Cardiac fibroblast (primary cell): ENCODE measurements around the gene MSI2.

Experiments
- DNase-seq, 2 donors: peaks; one replicate each; pipeline versions ENCODE4 v3.0.0 to v3.0.0-alpha.2; 2010; ENCODE audit warnings: low read depth in 2 of 2
- H3K4me3 ChIP-seq, 2 donors: replicated peaks in 1 of 2; 1 replicate in 1 of 2; 2 replicates in 1 of 2; pipeline ENCODE4 v1.5.1; 2011; ENCODE audit warnings: low read depth in 2 of 2, low read length in 2 of 2, mild to moderate bottlenecking in 2 of 2, moderate library complexity in 1 of 2
- TF ChIP-seq, protein P1 (sequence below): IDR thresholded peaks from one replicate; pipeline ENCODE4 v1.5.1; 2011; ENCODE audit warnings: low read depth, mild to moderate bottlenecking, low read length, inconsistent platforms

MSI2 gene

DNA sequence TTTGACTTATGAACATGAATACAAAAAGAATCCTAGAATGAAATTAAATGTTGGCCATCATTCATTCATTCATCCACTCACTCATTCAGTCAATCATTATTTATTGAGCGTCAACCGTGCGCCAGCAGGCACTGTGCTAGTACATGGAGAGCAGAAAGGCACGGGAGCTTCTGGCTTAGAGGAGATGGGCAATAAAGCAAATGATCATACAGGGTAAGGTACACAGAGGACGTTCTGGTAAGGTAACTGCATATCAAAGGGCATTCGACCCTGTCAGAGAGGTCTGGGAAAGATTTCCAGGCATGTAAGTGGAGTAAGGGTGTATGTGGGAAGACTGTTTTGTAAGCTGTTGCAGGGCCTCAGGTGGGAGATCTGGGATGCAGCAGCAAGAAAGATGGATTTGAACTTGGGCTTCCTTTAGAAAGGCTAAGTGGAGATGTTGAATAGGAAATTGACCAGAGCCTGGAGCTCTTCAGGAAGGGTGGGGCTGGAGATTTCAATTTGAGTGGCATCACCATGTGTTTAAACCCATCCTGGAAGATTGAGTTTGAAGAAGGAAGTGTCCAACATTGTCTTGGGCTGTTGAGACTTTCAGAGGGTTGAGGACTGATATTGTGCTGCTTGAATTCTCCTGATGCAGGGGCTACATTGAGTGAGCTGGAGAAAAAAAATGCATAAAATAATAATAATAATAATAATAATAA, 2.8 kb upstream of the MSI2 start:
- H3K4me3 ChIP-seq: no peak overlapping the region
- DNase-seq: no peak
- TF ChIP-seq, protein P1, sequence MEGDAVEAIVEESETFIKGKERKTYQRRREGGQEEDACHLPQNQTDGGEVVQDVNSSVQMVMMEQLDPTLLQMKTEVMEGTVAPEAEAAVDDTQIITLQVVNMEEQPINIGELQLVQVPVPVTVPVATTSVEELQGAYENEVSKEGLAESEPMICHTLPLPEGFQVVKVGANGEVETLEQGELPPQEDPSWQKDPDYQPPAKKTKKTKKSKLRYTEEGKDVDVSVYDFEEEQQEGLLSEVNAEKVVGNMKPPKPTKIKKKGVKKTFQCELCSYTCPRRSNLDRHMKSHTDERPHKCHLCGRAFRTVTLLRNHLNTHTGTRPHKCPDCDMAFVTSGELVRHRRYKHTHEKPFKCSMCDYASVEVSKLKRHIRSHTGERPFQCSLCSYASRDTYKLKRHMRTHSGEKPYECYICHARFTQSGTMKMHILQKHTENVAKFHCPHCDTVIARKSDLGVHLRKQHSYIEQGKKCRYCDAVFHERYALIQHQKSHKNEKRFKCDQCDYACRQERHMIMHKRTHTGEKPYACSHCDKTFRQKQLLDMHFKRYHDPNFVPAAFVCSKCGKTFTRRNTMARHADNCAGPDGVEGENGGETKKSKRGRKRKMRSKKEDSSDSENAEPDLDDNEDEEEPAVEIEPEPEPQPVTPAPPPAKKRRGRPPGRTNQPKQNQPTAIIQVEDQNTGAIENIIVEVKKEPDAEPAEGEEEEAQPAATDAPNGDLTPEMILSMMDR: no peak

DNA sequence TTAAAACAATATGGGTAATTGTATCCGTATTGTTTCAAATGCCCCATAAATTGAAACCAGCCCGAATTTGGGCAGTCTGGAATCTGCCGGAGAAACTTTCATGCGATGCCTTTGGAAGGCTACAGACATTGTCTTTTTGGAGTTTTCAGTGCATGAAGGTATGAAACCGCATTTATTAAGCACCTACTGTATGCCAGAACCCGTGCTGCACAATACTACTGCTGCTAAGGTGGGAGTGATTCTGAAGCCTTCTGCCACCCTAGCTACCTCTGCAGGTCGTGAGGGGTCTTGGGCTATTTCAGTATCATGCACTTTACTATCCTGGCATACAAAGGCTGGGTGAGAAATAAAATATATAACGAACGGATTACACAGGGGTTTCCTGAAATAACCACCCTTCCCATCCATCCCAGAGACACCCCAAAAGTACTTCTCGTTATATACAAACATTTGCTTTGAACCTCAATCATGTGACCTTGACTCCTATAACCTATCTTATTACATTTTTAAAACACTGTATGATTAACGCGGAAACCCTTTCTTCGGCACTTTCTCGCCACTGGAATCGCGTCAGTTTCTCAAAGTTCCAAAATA, 1.0 kb upstream of the MSI2 start:
- DNase-seq: no peak
- TF ChIP-seq, protein P1: no peak
- H3K4me3 ChIP-seq: peak overlapping the region; percentile 66 to 74

DNA sequence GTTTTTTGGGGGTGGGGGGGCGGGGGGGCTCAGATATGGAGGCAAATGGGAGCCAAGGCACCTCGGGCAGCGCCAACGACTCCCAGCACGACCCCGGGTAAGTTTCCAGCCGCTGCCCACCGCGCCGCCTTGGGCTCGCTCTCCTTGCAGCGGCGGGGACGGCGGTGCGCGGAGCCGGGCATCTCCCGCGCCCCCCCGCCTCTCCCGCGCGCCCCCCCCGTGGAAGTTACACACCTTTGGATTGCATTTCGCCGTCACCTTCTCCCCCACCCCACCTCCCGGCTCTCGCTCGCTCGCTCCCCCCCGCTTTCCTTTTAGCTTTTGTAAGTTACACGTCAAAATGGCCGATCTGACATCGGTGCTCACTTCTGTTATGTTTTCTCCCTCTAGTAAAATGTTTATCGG, 387 bp downstream of the MSI2 start:
- H3K4me3 ChIP-seq: peak overlapping the region; percentile 66 to 74
- DNase-seq: peak; percentile 19 to 22
- TF ChIP-seq, protein P1: no peak

DNA sequence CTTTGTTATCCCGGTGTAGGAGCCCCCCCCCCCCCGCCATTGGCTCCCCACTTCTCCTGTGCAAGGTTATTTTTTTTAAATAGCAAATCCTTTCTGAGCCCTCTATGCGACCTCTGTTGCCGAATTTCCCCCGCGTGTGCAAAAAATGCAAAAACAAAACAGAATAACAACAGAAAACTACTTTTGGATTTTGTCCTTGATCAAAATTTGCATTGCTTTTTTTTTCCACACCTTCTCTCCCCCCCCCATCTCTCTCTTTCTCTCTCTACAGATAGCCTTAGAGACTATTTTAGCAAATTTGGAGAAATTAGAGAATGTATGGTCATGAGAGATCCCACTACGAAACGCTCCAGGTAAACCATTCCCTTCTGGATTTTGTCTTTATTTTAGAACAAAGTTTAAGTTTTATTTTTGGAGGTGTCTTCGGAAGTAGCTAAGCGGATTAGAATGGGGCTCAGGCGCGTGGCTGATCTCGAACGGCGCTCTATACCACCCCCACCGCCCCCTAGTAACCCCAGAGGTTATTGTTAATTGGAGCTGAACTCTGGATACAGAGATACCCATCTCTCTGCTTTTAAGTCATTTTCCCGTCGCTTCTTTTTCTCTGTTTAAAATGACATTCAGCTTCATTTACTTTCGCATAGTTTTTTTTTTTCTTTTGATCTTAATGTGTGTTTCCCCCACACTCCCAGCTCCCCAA, 1.0 kb downstream of the MSI2 start:
- H3K4me3 ChIP-seq: peak overlapping the region; percentile 66 to 74
- DNase-seq: peak in 1 of 2 donors; percentile 3
- TF ChIP-seq, protein P1: no peak

DNA sequence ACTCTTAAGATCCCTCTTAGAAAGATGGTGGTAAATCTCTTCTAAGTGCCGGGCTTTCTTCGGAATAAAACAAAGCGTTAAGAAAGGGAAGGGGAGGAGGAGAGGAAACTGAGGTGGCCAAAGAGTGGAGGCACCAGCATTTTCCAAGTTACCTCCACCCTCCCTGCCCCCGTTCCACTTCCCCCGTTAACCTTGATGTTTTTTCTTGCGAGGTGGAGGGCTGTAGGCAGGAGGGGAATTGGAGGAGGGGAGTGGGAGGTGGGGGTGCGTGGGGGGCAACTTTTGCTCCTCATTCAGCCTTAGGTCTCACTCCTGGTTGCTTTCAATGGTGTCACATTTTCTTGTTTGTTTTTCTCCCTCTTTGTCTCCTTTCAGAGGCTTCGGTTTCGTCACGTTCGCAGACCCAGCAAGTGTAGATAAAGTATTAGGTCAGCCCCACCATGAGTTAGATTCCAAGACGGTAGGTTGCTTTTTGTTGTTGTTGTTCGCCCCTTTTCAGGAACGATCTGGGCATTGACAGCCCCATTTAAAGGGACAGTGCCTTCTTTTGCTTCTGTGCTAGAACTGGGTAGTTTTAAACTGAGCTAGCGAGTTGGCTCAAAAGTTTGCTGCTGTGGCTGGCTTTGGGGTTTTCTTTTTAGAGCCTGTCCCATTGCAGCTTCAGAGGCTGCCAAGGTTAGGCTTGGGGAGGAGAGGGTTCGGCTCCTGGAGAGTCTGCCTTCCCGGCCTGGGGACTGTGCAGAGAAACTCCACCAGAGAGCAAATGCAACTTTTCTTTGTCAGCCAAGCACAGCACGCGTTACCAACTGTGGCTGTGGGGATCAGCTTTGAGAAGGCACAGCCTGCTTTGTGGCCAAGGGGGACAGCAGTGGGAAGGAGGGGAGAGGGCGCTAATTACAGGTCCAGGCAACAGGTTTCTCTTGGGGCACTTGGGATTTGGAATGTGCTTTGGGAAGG, 1.9 kb downstream of the MSI2 start:
- H3K4me3 ChIP-seq: peak overlapping the region; percentile 66 to 74
- TF ChIP-seq, protein P1: no peak
- DNase-seq: peak; percentile 8 to 38

DNA sequence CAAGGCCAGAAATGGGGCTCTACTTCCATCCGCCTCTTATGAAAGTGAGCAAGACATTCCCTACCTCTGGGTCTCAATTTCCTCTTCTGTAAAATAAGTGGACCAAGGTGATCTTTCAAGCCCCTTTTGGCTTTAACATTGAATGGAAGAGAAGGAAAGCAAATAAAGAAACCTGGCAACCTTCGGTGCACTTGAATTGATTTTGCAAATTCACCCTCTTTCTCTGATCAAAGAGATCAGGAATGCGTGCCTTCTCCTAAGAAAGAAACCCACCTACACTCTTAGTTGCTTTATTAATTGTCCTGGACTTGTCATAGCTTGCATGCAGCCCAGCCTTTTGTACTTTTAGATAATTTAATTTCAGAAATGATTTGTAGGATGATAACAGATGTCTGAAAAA, 3.0 kb downstream of the MSI2 start:
- TF ChIP-seq, protein P1: no peak
- no peak for DNase-seq
- H3K4me3 ChIP-seq: no peak overlapping the region
